ENCODE measurements around the gene PSG5.
A peak's percentile ranks its signal among the peaks of the same experiment; 100 is the strongest.
"Not testable (repeated sequence)": the region's sequence is repeated elsewhere in the genome, so short reads cannot be mapped to it uniquely, and the experiment has no call there.

Gene PSG5

GRCh38 chr19:43198686-43199419 lies 12.5 kb upstream of the PSG5 start:
- not testable (repeated sequence) for DNase-seq; H3K27ac ChIP-seq (ENCODE audit: low read length)

GRCh38 chr19:43197666-43198397 lies 11.5 kb upstream of the PSG5 start:
- H3K27me3 ChIP-seq (ENCODE audit: insufficient read depth, low read length, poor library complexity); H3K9ac ChIP-seq (ENCODE audit: low read depth, low read length); H3K4me2 ChIP-seq (ENCODE audit: insufficient read depth, low read length); H3K36me3 ChIP-seq (ENCODE audit: insufficient read depth, low read length); H3K9me3 ChIP-seq (ENCODE audit: insufficient read depth, low read length, severe bottlenecking); DNase-seq; H3K4me1 ChIP-seq (ENCODE audit: insufficient read depth, low read length); H2AFZ ChIP-seq (ENCODE audit: low read depth, low read length); H3K27ac ChIP-seq (ENCODE audit: low read length); ATAC-seq (ENCODE audit: insufficient read depth, low read depth); H4K20me1 ChIP-seq (ENCODE audit: insufficient read depth, low read length); H3K79me2 ChIP-seq (ENCODE audit: insufficient read depth, low read length); H3K4me3 ChIP-seq (ENCODE audit: low read depth in 1 of 2, low read length in 2 of 2): not testable (repeated sequence)

More at GRCh38 chr19:43198686-43199419, 12.5 kb upstream of the PSG5 start:
- H3K36me3 ChIP-seq (ENCODE audit: insufficient read depth, low read length); H3K9ac ChIP-seq (ENCODE audit: low read depth, low read length); H3K27me3 ChIP-seq (ENCODE audit: insufficient read depth, low read length, poor library complexity); H3K4me1 ChIP-seq (ENCODE audit: insufficient read depth, low read length); H4K20me1 ChIP-seq (ENCODE audit: insufficient read depth, low read length); H3K4me2 ChIP-seq (ENCODE audit: insufficient read depth, low read length); H3K4me3 ChIP-seq (ENCODE audit: low read depth in 1 of 2, low read length in 2 of 2); H3K79me2 ChIP-seq (ENCODE audit: insufficient read depth, low read length); H2AFZ ChIP-seq (ENCODE audit: low read depth, low read length); ATAC-seq (ENCODE audit: insufficient read depth, low read depth); H3K9me3 ChIP-seq (ENCODE audit: insufficient read depth, low read length, severe bottlenecking): not testable (repeated sequence)
- peak; percentile 14 for TF ChIP-seq CTCF (IDR thresholded peaks at IDR 0.05; ENCODE audit: borderline replicate concordance, extremely low read depth, low read length, poor library complexity, severe bottlenecking)

GRCh38 chr19:43194397-43194796 lies 8.1 kb upstream of the PSG5 start:
- ATAC-seq (ENCODE audit: insufficient read depth, low read depth): not testable (repeated sequence)

GRCh38 chr19:43192381-43193155 lies 6.2 kb upstream of the PSG5 start:
- not testable (repeated sequence) for H4K20me1 ChIP-seq (ENCODE audit: insufficient read depth, low read length); H2AFZ ChIP-seq (ENCODE audit: low read depth, low read length); H3K79me2 ChIP-seq (ENCODE audit: insufficient read depth, low read length); H3K9ac ChIP-seq (ENCODE audit: low read depth, low read length); H3K9me3 ChIP-seq (ENCODE audit: insufficient read depth, low read length, severe bottlenecking); H3K27ac ChIP-seq (ENCODE audit: low read length); H3K36me3 ChIP-seq (ENCODE audit: insufficient read depth, low read length); H3K4me1 ChIP-seq (ENCODE audit: insufficient read depth, low read length); H3K27me3 ChIP-seq (ENCODE audit: insufficient read depth, low read length, poor library complexity); ATAC-seq (ENCODE audit: insufficient read depth, low read depth); DNase-seq; H3K4me3 ChIP-seq (ENCODE audit: low read depth in 1 of 2, low read length in 2 of 2); H3K4me2 ChIP-seq (ENCODE audit: insufficient read depth, low read length)

More at GRCh38 chr19:43194397-43194796, 8.1 kb upstream of the PSG5 start:
- H2AFZ ChIP-seq (ENCODE audit: low read depth, low read length); H3K4me3 ChIP-seq (ENCODE audit: low read depth in 1 of 2, low read length in 2 of 2); H3K9me3 ChIP-seq (ENCODE audit: insufficient read depth, low read length, severe bottlenecking); H3K27ac ChIP-seq (ENCODE audit: low read length); H3K27me3 ChIP-seq (ENCODE audit: insufficient read depth, low read length, poor library complexity); DNase-seq; H3K4me1 ChIP-seq (ENCODE audit: insufficient read depth, low read length); H3K79me2 ChIP-seq (ENCODE audit: insufficient read depth, low read length); H3K36me3 ChIP-seq (ENCODE audit: insufficient read depth, low read length); H3K9ac ChIP-seq (ENCODE audit: low read depth, low read length); H3K4me2 ChIP-seq (ENCODE audit: insufficient read depth, low read length); H4K20me1 ChIP-seq (ENCODE audit: insufficient read depth, low read length): not testable (repeated sequence)

GRCh38 chr19:43188092-43188491 lies 1.8 kb upstream of the PSG5 start:
- H3K4me2 ChIP-seq (ENCODE audit: insufficient read depth, low read length); H3K27ac ChIP-seq (ENCODE audit: low read length); DNase-seq; H3K9ac ChIP-seq (ENCODE audit: low read depth, low read length); H3K4me1 ChIP-seq (ENCODE audit: insufficient read depth, low read length); H3K27me3 ChIP-seq (ENCODE audit: insufficient read depth, low read length, poor library complexity); H3K79me2 ChIP-seq (ENCODE audit: insufficient read depth, low read length); H3K9me3 ChIP-seq (ENCODE audit: insufficient read depth, low read length, severe bottlenecking); H3K4me3 ChIP-seq (ENCODE audit: low read depth in 1 of 2, low read length in 2 of 2); H4K20me1 ChIP-seq (ENCODE audit: insufficient read depth, low read length); ATAC-seq (ENCODE audit: insufficient read depth, low read depth); H2AFZ ChIP-seq (ENCODE audit: low read depth, low read length); H3K36me3 ChIP-seq (ENCODE audit: insufficient read depth, low read length): not testable (repeated sequence)
- peak; percentile 39 for TF ChIP-seq CTCF (IDR thresholded peaks at IDR 0.05; ENCODE audit: borderline replicate concordance, extremely low read depth, low read length, poor library complexity, severe bottlenecking)

GRCh38 chr19:43181869-43182771 lies 4.2 kb downstream of the PSG5 start:
- H3K4me1 ChIP-seq (ENCODE audit: insufficient read depth, low read length); H3K36me3 ChIP-seq (ENCODE audit: insufficient read depth, low read length); H3K27ac ChIP-seq (ENCODE audit: low read length); H3K9me3 ChIP-seq (ENCODE audit: insufficient read depth, low read length, severe bottlenecking); H3K27me3 ChIP-seq (ENCODE audit: insufficient read depth, low read length, poor library complexity); H4K20me1 ChIP-seq (ENCODE audit: insufficient read depth, low read length); H3K9ac ChIP-seq (ENCODE audit: low read depth, low read length); H3K4me3 ChIP-seq (ENCODE audit: low read depth in 1 of 2, low read length in 2 of 2); ATAC-seq (ENCODE audit: insufficient read depth, low read depth); DNase-seq; H3K79me2 ChIP-seq (ENCODE audit: insufficient read depth, low read length); H3K4me2 ChIP-seq (ENCODE audit: insufficient read depth, low read length); H2AFZ ChIP-seq (ENCODE audit: low read depth, low read length): not testable (repeated sequence)
